HG03139 (cell line): ENCODE measurements around the gene CELSR3.

Experiments used
- ATAC-seq: cut with Tn5 transposase; IDR thresholded peaks from one replicate; pipeline ENCODE4 v1.9.1; 2021; ENCODE audit not compliant: unreplicated experiment

The CELSR3 gene, protein sequence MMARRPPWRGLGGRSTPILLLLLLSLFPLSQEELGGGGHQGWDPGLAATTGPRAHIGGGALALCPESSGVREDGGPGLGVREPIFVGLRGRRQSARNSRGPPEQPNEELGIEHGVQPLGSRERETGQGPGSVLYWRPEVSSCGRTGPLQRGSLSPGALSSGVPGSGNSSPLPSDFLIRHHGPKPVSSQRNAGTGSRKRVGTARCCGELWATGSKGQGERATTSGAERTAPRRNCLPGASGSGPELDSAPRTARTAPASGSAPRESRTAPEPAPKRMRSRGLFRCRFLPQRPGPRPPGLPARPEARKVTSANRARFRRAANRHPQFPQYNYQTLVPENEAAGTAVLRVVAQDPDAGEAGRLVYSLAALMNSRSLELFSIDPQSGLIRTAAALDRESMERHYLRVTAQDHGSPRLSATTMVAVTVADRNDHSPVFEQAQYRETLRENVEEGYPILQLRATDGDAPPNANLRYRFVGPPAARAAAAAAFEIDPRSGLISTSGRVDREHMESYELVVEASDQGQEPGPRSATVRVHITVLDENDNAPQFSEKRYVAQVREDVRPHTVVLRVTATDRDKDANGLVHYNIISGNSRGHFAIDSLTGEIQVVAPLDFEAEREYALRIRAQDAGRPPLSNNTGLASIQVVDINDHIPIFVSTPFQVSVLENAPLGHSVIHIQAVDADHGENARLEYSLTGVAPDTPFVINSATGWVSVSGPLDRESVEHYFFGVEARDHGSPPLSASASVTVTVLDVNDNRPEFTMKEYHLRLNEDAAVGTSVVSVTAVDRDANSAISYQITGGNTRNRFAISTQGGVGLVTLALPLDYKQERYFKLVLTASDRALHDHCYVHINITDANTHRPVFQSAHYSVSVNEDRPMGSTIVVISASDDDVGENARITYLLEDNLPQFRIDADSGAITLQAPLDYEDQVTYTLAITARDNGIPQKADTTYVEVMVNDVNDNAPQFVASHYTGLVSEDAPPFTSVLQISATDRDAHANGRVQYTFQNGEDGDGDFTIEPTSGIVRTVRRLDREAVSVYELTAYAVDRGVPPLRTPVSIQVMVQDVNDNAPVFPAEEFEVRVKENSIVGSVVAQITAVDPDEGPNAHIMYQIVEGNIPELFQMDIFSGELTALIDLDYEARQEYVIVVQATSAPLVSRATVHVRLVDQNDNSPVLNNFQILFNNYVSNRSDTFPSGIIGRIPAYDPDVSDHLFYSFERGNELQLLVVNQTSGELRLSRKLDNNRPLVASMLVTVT (N-terminal part only)

GRCh38 chr3:48662753-48663488 lies at the start of gene CELSR3:
CELSR3 (minus strand) TSS chr3:48662886; CDS start chr3:48662634, 252 bp downstream.
- no peak for ATAC-seq

- no peak for ATAC-seq
Observed at GRCh38 chr3:48711727-48712126, 49.0 kb upstream of the CELSR3 start.

DNA sequence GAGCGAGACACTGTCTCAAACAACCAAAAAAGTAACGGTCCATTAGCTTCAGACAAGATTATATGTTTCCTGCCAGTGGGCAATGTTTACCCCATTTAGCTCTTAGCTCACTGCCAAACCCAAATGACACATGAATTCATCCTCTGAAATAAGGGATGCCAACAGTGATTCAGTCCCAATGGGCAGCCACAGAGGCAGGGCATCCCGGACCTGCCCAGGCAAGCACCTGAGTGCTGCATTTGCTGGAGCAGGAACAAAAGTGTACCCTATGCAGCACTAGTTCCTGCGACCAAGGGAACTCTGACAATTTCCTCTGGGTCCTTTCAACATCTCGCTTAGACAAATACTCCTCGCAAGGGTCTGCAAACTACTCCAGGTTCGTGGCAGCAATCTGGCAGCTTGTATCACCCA lies 46.4 kb upstream of the CELSR3 start:
- ATAC-seq = no peak

GRCh38 chr3:48708481-48708889 lies 45.8 kb upstream of the CELSR3 start:
- no peak for ATAC-seq

GRCh38 chr3:48707157-48707556 lies 44.5 kb upstream of the CELSR3 start:
- no peak for ATAC-seq

- ATAC-seq = no peak
Observed at GRCh38 chr3:48702320-48702920, 39.7 kb upstream of the CELSR3 start.

- no peak for ATAC-seq
Observed at GRCh38 chr3:48700731-48701405, 38.2 kb upstream of the CELSR3 start.

GRCh38 chr3:48698891-48699290 lies 36.2 kb upstream of the CELSR3 start:
- ATAC-seq = no peak

- ATAC-seq = no peak
Observed at GRCh38 chr3:48697952-48698351, 35.3 kb upstream of the CELSR3 start.

- no peak for ATAC-seq
Observed at GRCh38 chr3:48696601-48697000, 33.9 kb upstream of the CELSR3 start.

DNA sequence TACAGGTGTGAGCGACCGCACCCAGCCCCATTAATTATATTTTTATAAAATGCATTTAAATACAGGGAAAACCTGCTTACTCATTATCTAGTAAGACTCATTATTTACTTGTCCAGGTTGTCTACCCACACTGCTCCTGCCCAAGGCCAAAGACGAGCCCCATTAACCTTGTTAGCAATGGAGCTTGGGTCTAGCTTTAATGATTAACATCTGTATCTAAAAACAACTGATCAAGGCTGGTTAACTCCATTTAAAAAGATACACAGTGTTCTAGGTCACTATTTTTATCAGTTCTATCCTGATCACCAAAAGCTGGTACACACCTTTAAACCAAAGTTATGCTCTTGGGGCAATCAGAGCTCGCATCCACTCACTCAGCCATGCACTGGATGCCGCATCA lies 33.5 kb upstream of the CELSR3 start:
- no peak for ATAC-seq

GRCh38 chr3:48695393-48695753 lies 32.7 kb upstream of the CELSR3 start:
- no peak for ATAC-seq

DNA sequence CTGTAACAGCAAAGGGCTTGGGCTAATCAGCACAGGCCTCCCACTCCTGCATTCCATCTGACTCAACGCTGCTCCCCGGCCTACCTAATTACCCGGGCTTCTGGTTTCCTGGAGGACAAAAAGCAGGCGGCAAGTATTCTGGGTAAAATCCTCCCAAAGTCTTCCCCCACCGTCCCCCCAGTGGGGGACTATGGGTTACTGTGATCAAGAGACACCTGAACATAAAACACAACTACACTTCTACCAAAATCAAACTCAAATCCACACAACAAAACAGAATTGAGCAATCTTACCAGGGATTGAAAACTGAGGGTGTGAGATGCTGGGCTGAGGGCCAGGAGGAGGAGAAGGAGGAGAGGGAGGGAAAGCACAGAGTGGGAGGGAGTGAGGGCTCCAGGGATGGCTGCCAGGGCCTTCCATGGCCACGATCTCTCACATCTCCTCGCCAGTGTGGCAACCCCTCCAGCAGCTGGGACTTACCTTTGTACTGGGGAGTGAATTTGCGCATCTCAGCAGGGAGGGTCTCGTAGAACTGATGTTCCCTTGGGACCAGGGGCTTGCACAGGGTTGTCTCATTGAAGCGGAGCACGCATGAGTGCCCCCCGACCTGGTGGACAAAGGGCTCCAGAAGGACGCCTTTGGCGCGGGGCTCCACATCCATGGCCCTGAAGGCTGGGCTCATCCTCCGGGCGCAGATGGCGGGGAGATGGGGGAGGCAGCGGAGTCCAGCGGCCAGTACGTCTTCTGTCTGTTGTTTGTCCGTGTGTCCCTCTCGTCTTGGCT lies 32.1 kb upstream of the CELSR3 start:
- ATAC-seq = no peak

GRCh38 chr3:48693826-48694225 lies 31.1 kb upstream of the CELSR3 start:
- ATAC-seq = no peak

GRCh38 chr3:48692551-48692950 lies 29.9 kb upstream of the CELSR3 start:
- no peak for ATAC-seq

DNA sequence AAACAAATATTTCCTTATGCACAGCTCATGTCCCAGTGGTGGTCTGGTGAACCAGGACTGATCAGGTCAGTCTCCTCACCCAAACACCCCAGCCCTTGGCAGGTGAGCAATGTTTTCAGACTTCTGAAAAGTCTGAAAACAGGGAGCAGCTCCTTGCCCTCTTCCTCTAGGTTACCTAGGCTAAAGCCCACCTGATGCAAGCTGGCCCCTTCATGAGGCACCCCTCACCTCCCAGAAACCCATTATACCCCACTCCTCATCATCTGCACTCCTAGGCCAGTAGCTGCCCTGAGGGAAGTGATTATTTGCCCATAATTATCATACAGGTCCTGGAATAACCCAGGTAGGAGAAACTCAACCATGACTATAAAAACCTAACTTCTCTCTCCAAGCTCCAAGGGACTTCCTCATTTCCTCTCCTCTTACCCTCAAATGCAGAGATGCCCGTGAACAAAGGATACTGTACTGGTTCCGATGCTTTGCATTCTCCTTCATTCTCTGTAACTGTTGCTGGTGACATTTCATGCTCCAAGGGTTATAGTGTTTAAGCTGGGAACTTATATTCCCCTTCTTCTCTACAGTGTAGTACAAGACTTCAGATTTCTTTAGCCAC lies 28.3 kb upstream of the CELSR3 start:
- no peak for ATAC-seq

DNA sequence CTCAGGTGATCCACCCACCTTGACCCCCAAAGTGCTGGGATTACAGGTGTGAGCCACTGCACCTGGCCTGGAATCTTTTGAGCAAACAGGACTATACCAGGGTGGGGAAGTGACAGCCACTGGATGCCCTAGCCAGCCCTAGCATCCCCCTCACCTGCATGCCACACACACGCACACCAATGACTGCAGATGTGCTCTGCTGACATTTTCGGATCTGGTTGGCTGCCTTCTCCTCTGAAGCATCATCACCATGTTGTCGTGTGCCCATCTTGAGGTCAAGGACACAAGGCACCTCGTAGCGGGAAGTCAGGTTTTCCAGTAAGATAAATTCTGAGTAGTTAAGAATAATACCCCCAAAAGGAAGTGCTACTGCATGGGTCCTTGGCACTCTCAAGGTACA lies 26.7 kb upstream of the CELSR3 start:
- ATAC-seq = no peak

GRCh38 chr3:48688737-48689075 lies 26.0 kb upstream of the CELSR3 start:
- ATAC-seq = no peak
